Chondrocyte (in vitro differentiated cells): ENCODE data around the gene LRRC32. TPM values are rescaled to one million over a fixed set of nuclear protein-coding genes. Genes with fewer than 3 reads are reported as not detected.

Experiments used
- DNase-seq: peaks from one replicate; pipeline ENCODE4 v3.0.0; 2021; ENCODE audit warnings: mixed read lengths, low spot score
- H3K27ac Mint-ChIP-seq: one replicate; pipeline ENCODE4 v1.8.0; 2021; ENCODE audit warnings: mild to moderate bottlenecking, moderate library complexity, mixed read lengths; ENCODE audit not compliant: unreplicated experiment
- H3K27me3 Mint-ChIP-seq: 2 replicates; pipeline ENCODE4 v1.8.0; 2021; ENCODE audit warnings: low read depth, mixed read lengths
- H3K36me3 Mint-ChIP-seq: 2 replicates; pipeline ENCODE4 v1.8.0; 2021; ENCODE audit warnings: low read depth, mixed read lengths
- H3K4me1 Mint-ChIP-seq: 2 replicates; pipeline ENCODE4 v1.8.0; 2021; ENCODE audit warnings: low read depth, mild to moderate bottlenecking, mixed read lengths
- H3K4me3 Mint-ChIP-seq: one replicate; pipeline ENCODE4 v1.8.0; 2021; ENCODE audit warnings: mild to moderate bottlenecking, moderate library complexity, mixed read lengths; ENCODE audit not compliant: unreplicated experiment
- H3K9me3 Mint-ChIP-seq: 2 replicates; pipeline ENCODE4 v1.8.0; 2021; ENCODE audit warnings: low read depth, mixed read lengths
- CTCF ChIP-seq: fragments of 200-600 bp; sonication (generic); IDR thresholded peaks from 2 replicates; pipeline ENCODE4 v1.5.0; 2021; ENCODE audit warnings: antibody characterized with exemption, mild to moderate bottlenecking, moderate library complexity
- total RNA-seq: library from RNA; stranded (reverse); gene quantifications from 3 replicates; pipeline ENCODE4 v1.2.1, GENCODE V29; 2021

The LRRC32 gene
- total RNA-seq, 1 donor from 2014 or later: 367 TPM

- DNase-seq: no peak
- H3K9me3 Mint-ChIP-seq: peaks cover 15% of the 10 kb centered on the region
- no peak overlapping the region for H3K4me3 Mint-ChIP-seq
Measured at GRCh38 chr11:76626266-76626665, 44.3 kb downstream of the LRRC32 start.

DNA sequence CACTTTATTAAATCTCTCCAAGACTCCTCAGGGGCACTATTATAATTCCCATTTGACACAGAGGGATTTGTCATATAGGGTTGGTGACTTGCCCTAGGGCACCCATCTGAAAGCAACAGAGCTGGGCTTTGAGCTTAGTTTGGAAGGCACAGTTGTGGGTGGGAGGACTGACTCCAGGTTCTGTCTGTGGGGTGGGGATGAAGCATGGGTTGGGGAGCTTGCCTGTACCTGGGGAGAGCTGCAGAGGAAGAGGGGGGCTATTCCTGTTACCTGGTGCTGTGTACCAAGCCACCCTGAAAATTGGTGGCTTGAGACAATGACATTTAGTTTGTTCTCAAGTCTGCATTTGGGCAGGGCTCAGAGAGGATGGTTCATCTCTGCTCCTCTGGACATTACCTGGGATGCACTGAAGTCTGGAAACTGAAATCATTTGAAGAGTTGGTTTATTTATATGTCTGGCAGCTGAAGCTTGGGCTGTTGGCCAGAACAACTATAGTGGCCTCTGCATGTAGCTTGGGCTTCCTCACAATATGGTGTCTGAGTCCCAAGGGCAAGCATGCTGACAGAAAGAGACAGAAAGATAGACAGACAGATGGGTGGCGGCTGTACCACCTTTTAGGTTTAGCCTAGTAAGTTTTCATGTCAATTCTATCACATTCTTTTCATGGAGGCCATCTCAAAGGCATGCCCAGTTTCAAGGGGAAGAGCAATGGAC lies 44.9 kb downstream of the LRRC32 start:
- TF ChIP-seq CTCF: no peak
- Mint-ChIP-seq H3K27me3 (no peaks in the 10 kb centered on the region), H3K27ac (no peak overlapping the region), H3K4me3 (no peak overlapping the region), H3K36me3 (peaks cover 7% of the 10 kb centered on the region), H3K9me3 (peaks cover 17% of the 10 kb centered on the region), H3K4me1 (peaks cover 40% of the 10 kb centered on the region)
- no peak for DNase-seq

More at GRCh38 chr11:76626266-76626665, 44.3 kb downstream of the LRRC32 start:
- TF ChIP-seq CTCF: no peak
- peaks cover 33% of the 10 kb centered on the region for H3K4me1 Mint-ChIP-seq
- H3K27me3 Mint-ChIP-seq: no peaks in the 10 kb centered on the region
- H3K27ac Mint-ChIP-seq: no peak overlapping the region
- H3K36me3 Mint-ChIP-seq: peaks cover 7% of the 10 kb centered on the region

- H3K27me3 Mint-ChIP-seq: no peaks in the 10 kb centered on the region
- no peak for TF ChIP-seq CTCF
- no peak overlapping the region for H3K27ac Mint-ChIP-seq
- H3K36me3 Mint-ChIP-seq: peaks cover 7% of the 10 kb centered on the region
- no peak overlapping the region for H3K4me3 Mint-ChIP-seq
- DNase-seq: no peak
- H3K9me3 Mint-ChIP-seq: peaks cover 17% of the 10 kb centered on the region
- peaks cover 38% of the 10 kb centered on the region for H3K4me1 Mint-ChIP-seq
Measured at GRCh38 chr11:76624500-76625379, 45.8 kb downstream of the LRRC32 start.

GRCh38 chr11:76623884-76624419 lies 46.6 kb downstream of the LRRC32 start:
- H3K9me3 Mint-ChIP-seq: peaks cover 17% of the 10 kb centered on the region
- DNase-seq: no peak
- no peak overlapping the region for H3K27ac Mint-ChIP-seq

More at GRCh38 chr11:76623884-76624419, 46.6 kb downstream of the LRRC32 start:
- Mint-ChIP-seq H3K36me3 (peaks cover 7% of the 10 kb centered on the region), H3K4me3 (no peak overlapping the region), H3K27me3 (no peaks in the 10 kb centered on the region), H3K4me1 (peaks cover 38% of the 10 kb centered on the region)
- no peak for TF ChIP-seq CTCF
